ENCODE measurements around the gene KLHL2. TPM values are rescaled to one million over a fixed set of nuclear protein-coding genes. Genes with fewer than 3 reads are reported as not detected.
"Not testable (repeated sequence)": the region's sequence is repeated elsewhere in the genome, so short reads cannot be mapped to it uniquely, and the experiment has no call there.

Gene KLHL2
- total RNA-seq, 1 donor from 2014 or later, result 17.7 TPM

DNA sequence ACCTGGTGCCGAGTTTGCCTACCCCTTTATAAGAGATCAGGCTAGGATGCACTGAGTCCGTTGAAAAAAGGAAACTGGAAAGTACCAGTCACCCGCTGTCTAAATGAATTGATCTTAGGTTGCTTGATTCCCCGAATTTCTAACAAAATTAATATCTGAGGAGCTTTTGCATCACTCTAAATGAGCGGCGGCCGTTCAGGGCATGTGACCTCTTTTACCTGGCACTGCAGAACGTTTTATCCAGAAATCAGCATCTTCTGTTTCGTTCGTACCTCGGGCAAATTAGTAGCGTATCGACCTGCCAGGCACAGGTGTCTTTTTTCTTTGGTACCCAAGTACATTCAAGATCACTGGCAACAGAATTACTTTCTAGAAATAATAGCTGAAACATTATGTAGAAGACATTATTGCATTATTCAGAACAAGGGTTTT is 876 bp downstream of the KLHL2 start:
- no peaks in the 10 kb centered on the region for H3K27me3 ChIP-seq (ENCODE audit: control insufficient read depth, insufficient read depth, low read length)
- no peak for DNase-seq (ENCODE audit: low read depth)
- TF ChIP-seq, protein P1, sequence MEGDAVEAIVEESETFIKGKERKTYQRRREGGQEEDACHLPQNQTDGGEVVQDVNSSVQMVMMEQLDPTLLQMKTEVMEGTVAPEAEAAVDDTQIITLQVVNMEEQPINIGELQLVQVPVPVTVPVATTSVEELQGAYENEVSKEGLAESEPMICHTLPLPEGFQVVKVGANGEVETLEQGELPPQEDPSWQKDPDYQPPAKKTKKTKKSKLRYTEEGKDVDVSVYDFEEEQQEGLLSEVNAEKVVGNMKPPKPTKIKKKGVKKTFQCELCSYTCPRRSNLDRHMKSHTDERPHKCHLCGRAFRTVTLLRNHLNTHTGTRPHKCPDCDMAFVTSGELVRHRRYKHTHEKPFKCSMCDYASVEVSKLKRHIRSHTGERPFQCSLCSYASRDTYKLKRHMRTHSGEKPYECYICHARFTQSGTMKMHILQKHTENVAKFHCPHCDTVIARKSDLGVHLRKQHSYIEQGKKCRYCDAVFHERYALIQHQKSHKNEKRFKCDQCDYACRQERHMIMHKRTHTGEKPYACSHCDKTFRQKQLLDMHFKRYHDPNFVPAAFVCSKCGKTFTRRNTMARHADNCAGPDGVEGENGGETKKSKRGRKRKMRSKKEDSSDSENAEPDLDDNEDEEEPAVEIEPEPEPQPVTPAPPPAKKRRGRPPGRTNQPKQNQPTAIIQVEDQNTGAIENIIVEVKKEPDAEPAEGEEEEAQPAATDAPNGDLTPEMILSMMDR (IDR thresholded peaks at IDR 0.05; ENCODE audit: insufficient read depth, low read length, poor library complexity, severe bottlenecking), result no peak
- H3K36me3 ChIP-seq (ENCODE audit: control insufficient read depth, insufficient read depth, low read length), result no peaks in the 10 kb centered on the region
- H3K4me3 ChIP-seq (ENCODE audit: low read depth, low read length), result peak overlapping the region; percentile 73

DNA sequence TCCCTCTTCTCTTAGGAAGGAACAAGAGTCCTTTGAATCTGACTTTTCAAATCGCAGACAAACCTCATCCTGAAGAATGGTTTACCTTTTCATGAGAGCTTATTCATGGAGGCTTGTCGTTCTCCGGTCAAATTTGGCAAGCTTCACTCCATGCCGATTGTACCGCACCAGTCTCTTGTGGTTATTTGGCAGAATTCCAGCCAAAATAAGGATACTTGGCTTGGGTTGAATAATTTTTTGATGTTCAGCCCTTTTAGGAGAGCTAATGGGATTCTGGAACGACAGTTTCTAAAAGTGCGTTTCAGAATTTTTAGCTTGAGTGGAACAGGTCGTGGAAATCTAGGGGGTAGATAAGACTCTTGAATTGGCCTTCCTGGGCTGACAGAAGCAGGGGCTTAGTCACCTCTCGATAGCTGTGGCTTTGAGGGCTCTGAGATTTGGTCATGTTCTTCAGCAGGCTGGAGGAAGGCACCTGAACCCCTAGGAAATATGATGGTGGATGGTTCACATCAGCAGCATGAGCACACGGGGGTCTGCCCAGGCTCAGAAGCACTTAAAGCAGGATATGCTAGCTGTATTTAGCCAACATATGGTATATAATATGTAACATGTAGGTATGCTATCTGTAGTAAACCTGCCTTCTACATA is 1.5 kb downstream of the KLHL2 start:
- Histone ChIP-seq H3K4me3 (ENCODE audit: low read depth, low read length) (peak overlapping the region; percentile 73), H3K27me3 (ENCODE audit: control insufficient read depth, insufficient read depth, low read length) (no peaks in the 10 kb centered on the region), H3K36me3 (ENCODE audit: control insufficient read depth, insufficient read depth, low read length) (no peaks in the 10 kb centered on the region)
- DNase-seq (ENCODE audit: low read depth), result no peak
- TF ChIP-seq, protein P1 (IDR thresholded peaks at IDR 0.05; ENCODE audit: insufficient read depth, low read length, poor library complexity, severe bottlenecking), result no peak

DNA sequence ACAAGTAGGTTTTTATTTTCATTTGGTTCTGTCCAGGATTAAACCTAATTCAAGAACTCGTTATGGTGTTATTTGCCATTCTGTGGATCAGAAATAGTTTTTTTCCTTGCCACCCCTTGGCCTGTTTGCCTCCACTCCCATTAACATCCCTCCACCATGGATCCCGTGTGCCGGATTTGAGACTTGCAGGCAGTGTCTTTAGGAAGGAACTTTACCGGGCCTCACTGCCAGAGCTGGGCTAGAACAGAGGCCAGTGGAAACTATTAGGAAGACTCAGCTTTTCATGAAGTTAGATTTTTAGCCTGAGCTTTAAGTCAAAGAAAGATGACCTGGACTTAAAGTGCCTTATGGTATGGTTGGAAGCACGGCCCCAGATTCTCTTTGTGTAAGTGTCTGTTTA is 2.4 kb downstream of the KLHL2 start:
- no peaks in the 10 kb centered on the region for H3K27me3 ChIP-seq (ENCODE audit: control insufficient read depth, insufficient read depth, low read length)
- DNase-seq (ENCODE audit: low read depth), result no peak
- no peaks in the 10 kb centered on the region for H3K36me3 ChIP-seq (ENCODE audit: control insufficient read depth, insufficient read depth, low read length)
- TF ChIP-seq, protein P1 (IDR thresholded peaks at IDR 0.05; ENCODE audit: insufficient read depth, low read length, poor library complexity, severe bottlenecking), result no peak
- H3K4me3 ChIP-seq (ENCODE audit: low read depth, low read length), result no peak overlapping the region

DNA sequence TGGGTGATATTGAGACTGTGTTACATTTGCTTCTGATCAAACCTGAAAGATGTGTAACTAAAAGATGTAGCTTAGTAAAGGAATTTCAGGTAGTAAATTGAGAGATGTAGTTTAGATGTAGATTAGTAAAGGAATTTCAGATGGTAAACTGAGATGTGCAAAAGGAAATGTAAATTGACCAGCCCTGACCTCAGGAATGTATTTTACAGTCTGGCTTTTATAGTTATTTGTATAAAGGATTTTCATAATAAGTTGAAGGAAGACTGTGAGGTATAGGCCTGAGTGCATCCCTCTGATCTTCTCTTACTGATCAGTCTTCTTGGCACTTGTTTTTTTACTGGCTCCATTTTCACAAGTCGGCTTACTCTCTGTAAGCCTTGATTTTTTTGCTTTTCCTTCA is 3.2 kb downstream of the KLHL2 start:
- no peaks in the 10 kb centered on the region for H3K36me3 ChIP-seq (ENCODE audit: control insufficient read depth, insufficient read depth, low read length)
- H3K27me3 ChIP-seq (ENCODE audit: control insufficient read depth, insufficient read depth, low read length), result no peaks in the 10 kb centered on the region
- no peak for DNase-seq (ENCODE audit: low read depth)
- TF ChIP-seq, protein P1 (IDR thresholded peaks at IDR 0.05; ENCODE audit: insufficient read depth, low read length, poor library complexity, severe bottlenecking), result no peak
- no peak overlapping the region for H3K4me3 ChIP-seq (ENCODE audit: low read depth, low read length)

DNA sequence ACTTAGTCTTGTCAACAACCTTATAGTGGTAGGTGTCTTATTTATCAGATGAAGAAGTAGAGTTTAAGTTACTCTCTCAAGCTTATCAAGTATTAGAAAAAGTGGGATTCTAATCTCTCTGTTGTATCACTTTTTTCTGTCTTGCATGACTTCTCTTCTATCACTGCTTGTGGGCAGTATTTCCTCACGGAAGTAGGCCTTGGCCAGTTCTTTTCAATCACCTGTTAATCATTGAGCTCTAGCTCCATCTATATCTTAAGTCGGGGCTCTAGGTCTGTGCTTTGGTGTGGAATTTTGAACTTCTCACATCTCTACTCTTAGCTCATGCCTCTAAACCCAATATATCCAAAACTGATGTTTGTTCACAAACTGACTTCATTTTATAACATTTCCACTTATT is 5.3 kb downstream of the KLHL2 start:
- H3K36me3 ChIP-seq (ENCODE audit: control insufficient read depth, insufficient read depth, low read length); H3K4me3 ChIP-seq (ENCODE audit: low read depth, low read length); H3K27me3 ChIP-seq (ENCODE audit: control insufficient read depth, insufficient read depth, low read length); DNase-seq (ENCODE audit: low read depth): not testable (repeated sequence)

DNA sequence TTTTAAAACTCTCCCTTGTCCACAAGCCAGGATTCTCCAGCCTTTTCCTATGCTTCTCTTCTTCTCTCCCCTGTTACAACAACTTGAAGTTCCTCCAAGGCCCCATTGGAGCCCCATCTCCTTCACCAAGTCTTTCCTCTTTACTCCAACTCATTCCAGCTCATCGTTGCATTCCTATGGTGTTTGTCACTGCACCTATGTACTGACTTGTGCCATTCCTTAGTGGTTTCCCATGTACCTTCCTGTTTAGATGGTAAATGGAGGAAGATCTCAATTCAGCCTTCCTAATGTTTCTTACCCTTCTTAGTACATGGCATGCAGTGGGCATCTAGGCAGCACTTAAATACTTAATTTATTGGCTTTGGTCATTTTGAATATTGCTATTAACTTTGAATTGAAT is 6.0 kb downstream of the KLHL2 start:
- DNase-seq (ENCODE audit: low read depth); H3K36me3 ChIP-seq (ENCODE audit: control insufficient read depth, insufficient read depth, low read length); H3K27me3 ChIP-seq (ENCODE audit: control insufficient read depth, insufficient read depth, low read length); H3K4me3 ChIP-seq (ENCODE audit: low read depth, low read length): not testable (repeated sequence)

DNA sequence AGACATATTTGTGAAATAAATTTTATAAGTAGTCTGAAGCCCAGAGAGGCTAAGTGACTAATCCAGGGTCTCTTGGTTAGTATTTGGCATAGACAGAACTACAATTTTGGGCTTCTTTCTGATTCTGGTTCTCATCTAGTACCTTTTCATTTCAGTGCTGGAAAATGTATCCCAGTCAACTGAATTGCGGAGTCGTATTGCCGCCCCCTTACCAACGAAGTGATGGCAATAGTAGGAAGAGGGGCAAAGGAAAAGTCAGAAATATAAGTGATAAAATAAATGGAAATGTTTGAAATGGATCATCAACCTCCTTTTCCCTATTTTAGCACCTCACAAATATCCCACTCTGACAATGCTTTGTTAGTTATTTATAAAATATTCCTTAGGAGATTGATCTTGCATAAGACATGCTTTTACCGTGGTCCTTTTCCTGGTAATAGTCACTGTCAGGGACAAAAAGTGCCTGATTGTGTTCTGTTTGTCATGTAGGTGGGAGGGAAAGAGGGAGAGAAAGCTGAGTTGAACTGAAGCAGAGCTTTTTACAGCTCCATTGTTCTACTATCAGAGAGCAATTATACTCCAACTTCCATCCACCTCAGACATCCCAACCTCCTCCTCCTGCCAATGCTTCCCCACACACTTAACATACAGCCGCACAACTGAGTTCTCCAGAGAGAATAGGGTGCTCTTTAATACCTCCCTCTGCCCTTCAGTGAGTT is 6.8 kb downstream of the KLHL2 start:
- DNase-seq (ENCODE audit: low read depth); H3K27me3 ChIP-seq (ENCODE audit: control insufficient read depth, insufficient read depth, low read length); H3K4me3 ChIP-seq (ENCODE audit: low read depth, low read length); H3K36me3 ChIP-seq (ENCODE audit: control insufficient read depth, insufficient read depth, low read length): not testable (repeated sequence)

DNA sequence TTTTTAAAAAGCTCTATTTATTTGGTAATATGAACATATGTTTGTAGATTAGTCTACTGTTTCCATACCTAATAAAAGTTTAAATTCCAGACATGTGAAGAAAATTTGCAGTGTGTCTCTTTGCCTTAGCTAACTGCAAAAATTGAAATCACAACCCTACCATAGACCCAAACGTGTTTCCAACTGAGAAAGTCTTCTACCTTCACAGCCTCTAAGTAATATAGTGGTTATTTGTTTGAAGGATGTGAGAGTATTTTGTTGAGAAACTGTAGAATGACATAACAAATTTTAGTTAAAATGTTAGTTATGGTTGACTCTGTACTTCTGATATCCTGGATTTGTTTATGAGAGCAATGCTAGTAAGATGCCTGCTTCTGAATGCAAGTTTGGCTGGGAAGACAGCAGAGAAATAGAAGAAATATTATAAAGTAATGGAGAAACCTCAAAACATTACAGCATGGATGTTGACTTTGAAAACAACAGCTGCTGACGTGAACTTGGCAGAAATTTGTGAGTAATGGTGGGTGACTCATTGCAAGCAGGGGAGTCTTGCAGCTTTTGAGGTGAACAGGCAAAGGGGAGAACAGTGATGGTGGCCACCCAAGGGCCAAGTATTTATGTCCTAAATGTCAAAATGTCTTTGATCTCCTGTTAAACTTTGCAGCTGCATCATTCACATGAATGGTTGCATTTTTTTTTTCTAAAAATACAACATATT is 7.8 kb downstream of the KLHL2 start:
- not testable (repeated sequence) for H3K27me3 ChIP-seq (ENCODE audit: control insufficient read depth, insufficient read depth, low read length); DNase-seq (ENCODE audit: low read depth); H3K4me3 ChIP-seq (ENCODE audit: low read depth, low read length); H3K36me3 ChIP-seq (ENCODE audit: control insufficient read depth, insufficient read depth, low read length)

DNA sequence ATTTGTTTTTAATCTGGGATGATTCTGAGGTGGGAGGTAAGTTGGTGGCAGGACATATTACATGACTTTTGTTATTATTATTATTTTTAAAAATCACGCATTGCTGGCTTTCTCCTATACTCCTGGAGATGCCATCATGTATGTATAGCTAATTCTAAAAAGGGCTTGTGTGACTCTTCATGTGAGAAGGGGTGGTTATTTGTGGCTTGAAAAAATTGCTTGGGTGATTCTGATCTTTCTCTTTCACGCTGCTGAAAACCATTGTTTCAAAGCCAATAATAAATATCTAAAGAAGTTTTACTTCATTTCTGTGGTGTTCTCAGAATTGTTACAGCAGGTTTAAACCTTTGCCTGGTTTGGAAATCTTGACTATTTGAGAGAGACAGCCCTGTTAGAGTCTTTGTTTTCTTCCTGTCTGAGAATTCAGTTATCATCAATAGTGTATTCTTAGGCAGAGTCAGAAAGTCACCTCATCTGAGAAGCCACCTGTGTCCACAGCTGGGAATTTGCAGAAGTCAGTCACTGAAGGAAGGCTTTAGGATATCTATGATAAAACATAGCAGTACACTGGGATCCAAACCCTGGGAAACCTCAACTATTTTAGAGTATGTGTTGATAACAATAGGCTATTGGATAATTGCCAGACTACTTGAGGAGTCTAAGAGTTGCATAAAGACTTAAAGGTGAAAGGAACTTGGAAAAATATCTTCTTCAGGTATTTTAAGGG is 8.6 kb downstream of the KLHL2 start:
- DNase-seq (ENCODE audit: low read depth), result not testable (repeated sequence)

More for the DNA sequence above, 8.6 kb downstream of the KLHL2 start:
- H3K27me3 ChIP-seq (ENCODE audit: control insufficient read depth, insufficient read depth, low read length); H3K36me3 ChIP-seq (ENCODE audit: control insufficient read depth, insufficient read depth, low read length); H3K4me3 ChIP-seq (ENCODE audit: low read depth, low read length): not testable (repeated sequence)

Measured in kidney epithelial cell (primary cell).